ENCODE results near the gene MYO10.

The MYO10 gene

GRCh38 chr5:16809395-16810207, 126.5 kb downstream of the MYO10 start:
- peak; percentile 87 for DNase-seq

GRCh38 chr5:16809010-16809394, 127.1 kb downstream of the MYO10 start:
- DNase-seq: peak; percentile 21

GRCh38 chr5:16808021-16808420, 128.1 kb downstream of the MYO10 start:
- no peak for DNase-seq

GRCh38 chr5:16807547-16807864, 128.6 kb downstream of the MYO10 start:
- DNase-seq: peak; percentile 31

GRCh38 chr5:16806711-16807546, 129.2 kb downstream of the MYO10 start:
- DNase-seq: peak; percentile 65

GRCh38 chr5:16805486-16805885, 130.6 kb downstream of the MYO10 start:
- peak; percentile 81 for DNase-seq

- no peak for DNase-seq
These were observed 132.3 kb downstream of the MYO10 start for GRCh38 chr5:16803831-16804230.

- DNase-seq: no peak
These were observed 135.6 kb downstream of the MYO10 start for GRCh38 chr5:16800477-16800876.

GRCh38 chr5:16799796-16800195, 136.3 kb downstream of the MYO10 start:
- no peak for DNase-seq

- DNase-seq: no peak
These were observed 138.1 kb downstream of the MYO10 start for GRCh38 chr5:16797951-16798350.

- no peak for DNase-seq
These were observed 141.7 kb downstream of the MYO10 start for GRCh38 chr5:16794269-16794913.

- DNase-seq: peak; percentile 27
These were observed 143.4 kb downstream of the MYO10 start for GRCh38 chr5:16792598-16793275.

- DNase-seq: no peak
These were observed 144.0 kb downstream of the MYO10 start for GRCh38 chr5:16791904-16792597.

- DNase-seq: peak; percentile 63
These were observed 144.9 kb downstream of the MYO10 start for GRCh38 chr5:16791036-16791705.

- DNase-seq: no peak
These were observed 147.1 kb downstream of the MYO10 start for GRCh38 chr5:16788957-16789356.

GRCh38 chr5:16787278-16787677, 148.8 kb downstream of the MYO10 start:
- no peak for DNase-seq

GRCh38 chr5:16784843-16785791, 151.0 kb downstream of the MYO10 start:
- DNase-seq: no peak

GRCh38 chr5:16784088-16784487, 152.0 kb downstream of the MYO10 start:
- peak; percentile 53 for DNase-seq

- DNase-seq: no peak
These were observed 154.1 kb downstream of the MYO10 start for GRCh38 chr5:16781828-16782626.

GRCh38 chr5:16780325-16780724, 155.8 kb downstream of the MYO10 start:
- DNase-seq: no peak
